GM12878 (cell line): ENCODE measurements around the gene ARHGAP21. TPM values are rescaled to one million over a fixed set of nuclear protein-coding genes. Genes with fewer than 3 reads are reported as not detected.

Experiments used
- ATAC-seq: fragments of 200-7000 bp; cut with Tn5 transposase; 3 replicates; pipeline ENCODE4 v1.9.1; 2020; ENCODE audit warnings: mild to moderate bottlenecking, moderate library complexity
- BruUV-seq: library from RNA; stranded (reverse); fragments of 400-500 nt; replicated peaks from 2 replicates; lab custom pipeline; 2021; lab: Mats Ljungman, UMichigan
- CTCF ChIA-PET: fragments of 300-600 bp; sonication (Branson Sonifier 250); formaldehyde crosslinking; extraction: SDS; loops from one replicate; lab custom pipeline; 2021; ENCODE audit warnings: inconsistent platforms; lab: Yijun Ruan, JAX
- POLR2A ChIA-PET: fragments of 350-600 bp; formaldehyde crosslinking; extraction: SDS; loops from one replicate; lab custom pipeline; 2021; ENCODE audit warnings: inconsistent platforms; lab: Charles Lee
- RAD21 ChIA-PET: fragments of 300-600 bp; sonication (Branson Sonifier 250); formaldehyde crosslinking; loops from one replicate; lab custom pipeline; 2023; ENCODE audit warnings: antibody characterized with exemption; ENCODE audit not compliant: unreplicated experiment; lab: Charles Lee
- SMC1A ChIA-PET: fragments of 300-600 bp; sonication (Branson Sonifier 250); formaldehyde crosslinking; loops from one replicate; lab custom pipeline; 2023; ENCODE audit not compliant: unreplicated experiment, uncharacterized antibody; lab: Charles Lee
- DNase-seq: peaks from one replicate; pipeline ENCODE4 v3.0.0-alpha.2; 2011; ENCODE audit warnings: low read depth, low spot score
- FAIRE-seq: peaks from 3 replicates; lab custom pipeline; 2011; peaks lifted over from hg19 to GRCh38; lab: Jason Lieb, UNC
- H2AFZ ChIP-seq: 2 replicates; pipeline ENCODE4 v1.6.0; 2011; ENCODE audit warnings: low read depth, low read length, control low read depth; ENCODE audit not compliant: control insufficient read depth
- H3K27ac ChIP-seq: 2 replicates; pipeline ENCODE4 v1.5.1; 2011; ENCODE audit warnings: control low read depth; ENCODE audit not compliant: control insufficient read depth, insufficient read depth
- H3K27me3 ChIP-seq, 2 experiments: replicated peaks in 1 of 2; 2 replicates each; pipeline versions ENCODE4 v1.6.0 to v1.6.1; 2011; ENCODE audit warnings: low read length in 1 of 2; ENCODE audit not compliant: control insufficient read depth in 2 of 2, insufficient read depth in 2 of 2
- H3K36me3 ChIP-seq, 2 experiments: 2 replicates each; pipeline ENCODE4 v1.5.1; 2011; ENCODE audit warnings: low read length in 1 of 2; ENCODE audit not compliant: control insufficient read depth in 2 of 2, insufficient read depth in 2 of 2
- H3K4me1 ChIP-seq: 2 replicates; pipeline ENCODE4 v1.6.1; 2011; ENCODE audit warnings: mild to moderate bottlenecking, low read length, moderate library complexity, mixed read lengths; ENCODE audit not compliant: control insufficient read depth, insufficient read depth
- H3K4me2 ChIP-seq: 2 replicates; pipeline ENCODE4 v1.6.0; 2011; ENCODE audit warnings: control low read depth; ENCODE audit not compliant: control insufficient read depth, insufficient read depth
- H3K4me3 ChIP-seq: fragments of 200-600 bp; sonication (generic); 2 replicates; pipeline ENCODE4 v1.5.1; 2016
- H3K79me2 ChIP-seq: 2 replicates; pipeline ENCODE4 v1.6.0; 2011; ENCODE audit warnings: low read length; ENCODE audit not compliant: control insufficient read depth, insufficient read depth
- H3K9ac ChIP-seq: 2 replicates; pipeline ENCODE4 v1.8.0; 2011; ENCODE audit warnings: low read length, control low read depth, mixed read lengths; ENCODE audit not compliant: control insufficient read depth, insufficient read depth
- H3K9me3 ChIP-seq: replicated peaks from 3 replicates; pipeline ENCODE4 v1.5.1; 2011; ENCODE audit warnings: mild to moderate bottlenecking, low read length; ENCODE audit not compliant: control insufficient read depth, insufficient read depth
- H4K20me1 ChIP-seq: 2 replicates; pipeline ENCODE4 v1.6.0; 2011; ENCODE audit not compliant: control insufficient read depth, insufficient read depth
- MXI1 ChIP-seq: fragments of 150-350 bp; IDR thresholded peaks from 2 replicates; pipeline ENCODE4 v1.6.1; 2011; ENCODE audit warnings: low read depth, mild to moderate bottlenecking, inconsistent platforms, low read length, improper control_type of control experiment
- RCOR1 ChIP-seq: conservative IDR thresholded peaks from 2 replicates; pipeline ENCODE4 v1.6.1; 2012; ENCODE audit warnings: low read depth, low read length, improper control_type of control experiment
- RFX5 ChIP-seq: IDR thresholded peaks from 2 replicates; pipeline ENCODE4 v1.6.1; 2011; ENCODE audit warnings: low read depth, low read length, improper control_type of control experiment
- WGBS: methylation state at CpG from one replicate; pipeline ENCODE4 v1.1.6; 2016; ENCODE audit warnings: low lambda C conversion rate; ENCODE audit not compliant: insufficient replicate concordance, insufficient coverage; ENCODE audit errors: missing lambda C conversion rate; 5-methylcytosine and 5-hydroxymethylcytosine counted together
- in situ Hi-C: fragments of 300-500 bp; cut with MboI; formaldehyde crosslinking; loops from 9 replicates; pipeline ENCODE4 v1.14.3; 2018; ENCODE audit warnings: mixed read lengths
- intact Hi-C: fragments of 100-400 bp; cut with micrococcal nuclease; formaldehyde crosslinking; loops from one replicate; pipeline ENCODE4 v1.14.2; 2022; ENCODE audit not compliant: unreplicated experiment
- polyA plus RNA-seq, 11 experiments: library from polyadenylated mRNA; depleted of rRNA in 4 of 11; unstranded in 6 of 11; stranded (reverse) in 5 of 11; fragments of >200 nt; fragmentation: Nextera tagmentation in 4 of 11; fragmentation: Illumina TruSeq in 1 of 11; extraction: Ambion mirVana in 4 of 11; extraction: Trizol in 1 of 11; gene quantifications; 1 replicate in 1 of 11; 2 replicates in 10 of 11; pipeline versions ENCODE4 v1.2.1 to v1.2.3, GENCODE V29; 2011 to 2016; ENCODE audit warnings: inconsistent platforms in 2 of 11, missing spikeins in 2 of 11, low read depth in 1 of 11
- total RNA-seq, 4 experiments: library from RNA; depleted of rRNA in 3 of 4; stranded (reverse); fragments of >200 nt in 3 of 4; fragmentation: Illumina TruSeq in 1 of 4; extraction: Trizol in 1 of 4; gene quantifications; 2 replicates each; pipeline versions ENCODE4 v1.2.1 to v1.2.3, GENCODE V29; 2013 to 2021
- TF ChIP-seq, protein P1 (sequence below): fragments of 450-650 bp; IDR thresholded peaks from 2 replicates; pipeline ENCODE4 v1.6.1; 2016; ENCODE audit warnings: mild to moderate bottlenecking, moderate library complexity, borderline replicate concordance
- TF ChIP-seq, protein P2 (sequence below): IDR thresholded peaks from 2 replicates; pipeline ENCODE4 v1.6.1; 2012; ENCODE audit warnings: improper control_type of control experiment, low read depth, low read length; ENCODE audit not compliant: insufficient replicate concordance

Gene ARHGAP21
- total and polyA plus RNA-seq, 10 of the 15 experiments (the other 5 are each of a cell fraction or from before 2014, with no cell fraction given): 11.7 to 103 (median 37.6) TPM

DNA sequence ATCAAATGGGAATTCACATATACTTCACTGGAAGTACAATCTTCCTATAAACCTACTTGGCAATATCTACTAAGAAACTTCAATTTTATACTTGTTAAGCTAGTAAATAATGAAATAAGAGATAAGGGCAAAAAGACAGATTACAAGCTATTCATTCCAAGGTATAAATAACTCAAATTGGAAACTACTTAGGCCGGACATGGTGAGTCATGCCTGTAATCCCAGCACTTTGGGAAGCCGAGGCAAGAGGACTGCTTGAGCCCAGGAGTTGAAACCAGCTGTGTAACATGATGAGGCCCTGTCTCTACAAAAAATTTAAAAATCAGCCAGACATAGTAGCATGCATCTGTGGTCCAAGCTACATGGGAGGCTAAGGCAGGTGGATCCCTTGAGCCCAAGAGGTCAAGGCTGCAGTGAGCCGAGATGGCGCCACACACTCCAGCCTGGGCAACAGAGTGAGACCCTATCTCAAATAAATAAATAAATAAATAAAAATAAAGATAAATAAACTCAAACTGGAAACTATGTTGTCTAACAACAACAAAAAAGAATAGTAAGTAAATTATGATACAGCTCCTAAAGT, 37.6 kb downstream of the ARHGAP21 start:
- in situ Hi-C loops: no loop called here
- TF ChIP-seq RCOR1 (no peak), RFX5 (no peak), MXI1 (no peak)
- TF ChIP-seq, protein P1, sequence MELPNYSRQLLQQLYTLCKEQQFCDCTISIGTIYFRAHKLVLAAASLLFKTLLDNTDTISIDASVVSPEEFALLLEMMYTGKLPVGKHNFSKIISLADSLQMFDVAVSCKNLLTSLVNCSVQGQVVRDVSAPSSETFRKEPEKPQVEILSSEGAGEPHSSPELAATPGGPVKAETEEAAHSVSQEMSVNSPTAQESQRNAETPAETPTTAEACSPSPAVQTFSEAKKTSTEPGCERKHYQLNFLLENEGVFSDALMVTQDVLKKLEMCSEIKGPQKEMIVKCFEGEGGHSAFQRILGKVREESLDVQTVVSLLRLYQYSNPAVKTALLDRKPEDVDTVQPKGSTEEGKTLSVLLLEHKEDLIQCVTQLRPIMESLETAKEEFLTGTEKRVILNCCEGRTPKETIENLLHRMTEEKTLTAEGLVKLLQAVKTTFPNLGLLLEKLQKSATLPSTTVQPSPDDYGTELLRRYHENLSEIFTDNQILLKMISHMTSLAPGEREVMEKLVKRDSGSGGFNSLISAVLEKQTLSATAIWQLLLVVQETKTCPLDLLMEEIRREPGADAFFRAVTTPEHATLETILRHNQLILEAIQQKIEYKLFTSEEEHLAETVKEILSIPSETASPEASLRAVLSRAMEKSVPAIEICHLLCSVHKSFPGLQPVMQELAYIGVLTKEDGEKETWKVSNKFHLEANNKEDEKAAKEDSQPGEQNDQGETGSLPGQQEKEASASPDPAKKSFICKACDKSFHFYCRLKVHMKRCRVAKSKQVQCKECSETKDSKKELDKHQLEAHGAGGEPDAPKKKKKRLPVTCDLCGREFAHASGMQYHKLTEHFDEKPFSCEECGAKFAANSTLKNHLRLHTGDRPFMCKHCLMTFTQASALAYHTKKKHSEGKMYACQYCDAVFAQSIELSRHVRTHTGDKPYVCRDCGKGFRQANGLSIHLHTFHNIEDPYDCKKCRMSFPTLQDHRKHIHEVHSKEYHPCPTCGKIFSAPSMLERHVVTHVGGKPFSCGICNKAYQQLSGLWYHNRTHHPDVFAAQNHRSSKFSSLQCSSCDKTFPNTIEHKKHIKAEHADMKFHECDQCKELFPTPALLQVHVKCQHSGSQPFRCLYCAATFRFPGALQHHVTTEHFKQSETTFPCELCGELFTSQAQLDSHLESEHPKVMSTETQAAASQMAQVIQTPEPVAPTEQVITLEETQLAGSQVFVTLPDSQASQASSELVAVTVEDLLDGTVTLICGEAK: no peak
- TF ChIP-seq, protein P2, sequence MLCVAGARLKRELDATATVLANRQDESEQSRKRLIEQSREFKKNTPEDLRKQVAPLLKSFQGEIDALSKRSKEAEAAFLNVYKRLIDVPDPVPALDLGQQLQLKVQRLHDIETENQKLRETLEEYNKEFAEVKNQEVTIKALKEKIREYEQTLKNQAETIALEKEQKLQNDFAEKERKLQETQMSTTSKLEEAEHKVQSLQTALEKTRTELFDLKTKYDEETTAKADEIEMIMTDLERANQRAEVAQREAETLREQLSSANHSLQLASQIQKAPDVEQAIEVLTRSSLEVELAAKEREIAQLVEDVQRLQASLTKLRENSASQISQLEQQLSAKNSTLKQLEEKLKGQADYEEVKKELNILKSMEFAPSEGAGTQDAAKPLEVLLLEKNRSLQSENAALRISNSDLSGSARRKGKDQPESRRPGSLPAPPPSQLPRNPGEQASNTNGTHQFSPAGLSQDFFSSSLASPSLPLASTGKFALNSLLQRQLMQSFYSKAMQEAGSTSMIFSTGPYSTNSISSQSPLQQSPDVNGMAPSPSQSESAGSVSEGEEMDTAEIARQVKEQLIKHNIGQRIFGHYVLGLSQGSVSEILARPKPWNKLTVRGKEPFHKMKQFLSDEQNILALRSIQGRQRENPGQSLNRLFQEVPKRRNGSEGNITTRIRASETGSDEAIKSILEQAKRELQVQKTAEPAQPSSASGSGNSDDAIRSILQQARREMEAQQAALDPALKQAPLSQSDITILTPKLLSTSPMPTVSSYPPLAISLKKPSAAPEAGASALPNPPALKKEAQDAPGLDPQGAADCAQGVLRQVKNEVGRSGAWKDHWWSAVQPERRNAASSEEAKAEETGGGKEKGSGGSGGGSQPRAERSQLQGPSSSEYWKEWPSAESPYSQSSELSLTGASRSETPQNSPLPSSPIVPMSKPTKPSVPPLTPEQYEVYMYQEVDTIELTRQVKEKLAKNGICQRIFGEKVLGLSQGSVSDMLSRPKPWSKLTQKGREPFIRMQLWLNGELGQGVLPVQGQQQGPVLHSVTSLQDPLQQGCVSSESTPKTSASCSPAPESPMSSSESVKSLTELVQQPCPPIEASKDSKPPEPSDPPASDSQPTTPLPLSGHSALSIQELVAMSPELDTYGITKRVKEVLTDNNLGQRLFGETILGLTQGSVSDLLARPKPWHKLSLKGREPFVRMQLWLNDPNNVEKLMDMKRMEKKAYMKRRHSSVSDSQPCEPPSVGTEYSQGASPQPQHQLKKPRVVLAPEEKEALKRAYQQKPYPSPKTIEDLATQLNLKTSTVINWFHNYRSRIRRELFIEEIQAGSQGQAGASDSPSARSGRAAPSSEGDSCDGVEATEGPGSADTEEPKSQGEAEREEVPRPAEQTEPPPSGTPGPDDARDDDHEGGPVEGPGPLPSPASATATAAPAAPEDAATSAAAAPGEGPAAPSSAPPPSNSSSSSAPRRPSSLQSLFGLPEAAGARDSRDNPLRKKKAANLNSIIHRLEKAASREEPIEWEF: no peak
- TF ChIP-seq, all 136 proteins: peak for 0
- WGBS: 97% methylated on average over 4 of the region's 4 CpGs
- DNase-seq (no peak), ATAC-seq (no peak), FAIRE-seq (no peak)
- no peaks in the 10 kb centered on the region for H3K9me3 ChIP-seq
- ChIA-PET RAD21 (interaction anchor here (0.7 kb wide), 2 partner anchors 21 to 41 kb away, joined by 3 read pairs; no protein-coding TSS in a partner anchor), POLR2A (interaction anchor here (0.9 to 4.4 kb wide), 6 partner anchors 9 to 20 kb away, joined by 3 to 16 read pairs (median 5); no protein-coding TSS in a partner anchor), CTCF (interaction anchor here (0.6 to 1.4 kb wide), 6 partner anchors 10 to 394 kb away, joined by 3 to 6 read pairs (median 4); partner anchors contain the start of gene ARHGAP21), SMC1A (interaction anchor here (1.1 to 4.7 kb wide), 6 partner anchors 9 to 37 kb away, joined by 5 to 25 read pairs (median 6); no protein-coding TSS in a partner anchor)
- no peak overlapping the region for H3K9ac ChIP-seq
- no peak overlapping the region for H3K4me3 ChIP-seq
- no peak overlapping the region for H3K4me2 ChIP-seq
- H4K20me1 ChIP-seq: no peaks in the 10 kb centered on the region
- BruUV-seq: no TSS peak
- H3K4me1 ChIP-seq: no peaks in the 10 kb centered on the region
- no peaks in the 10 kb centered on the region; a peak in 1 of 4 replicates for H3K36me3 ChIP-seq
- H3K79me2 ChIP-seq: no peaks in the 10 kb centered on the region
- H2AFZ ChIP-seq: no peak overlapping the region
- H3K27ac ChIP-seq: no peak overlapping the region
- no peaks in the 10 kb centered on the region for H3K27me3 ChIP-seq
- intact Hi-C loops: no loop called here
